Neural cell (in vitro differentiated cells): ENCODE data around the gene TRMT2A. TPM values are rescaled to one million over a fixed set of nuclear protein-coding genes. Genes with fewer than 3 reads are reported as not detected.

ENCODE experiments used
- H2AFZ ChIP-seq: fragments of 200-600, 300-800 bp; sonication (generic), shearing (Covaris generic); 2 replicates; pipeline ENCODE4 v1.6.0; 2014; ENCODE audit warnings: low read depth, mild to moderate bottlenecking, antibody characterized with exemption, low read length, moderate library complexity
- H3F3A ChIP-seq: fragments of 200-600 bp; shearing (Covaris generic); 2 replicates; pipeline ENCODE4 v1.6.1; 2016; ENCODE audit warnings: mild to moderate bottlenecking, moderate library complexity, mixed read lengths, antibody characterized with exemption, low read length; ENCODE audit not compliant: insufficient read depth, poor library complexity, severe bottlenecking
- H3K27ac ChIP-seq: fragments of 200-600, 300-800 bp; sonication (generic), shearing (Covaris generic); 2 replicates; pipeline ENCODE4 v1.5.1; 2014; ENCODE audit warnings: mild to moderate bottlenecking, low read length, moderate library complexity
- H3K27me3 ChIP-seq: fragments of 300-800, 200-600 bp; sonication (generic), shearing (Covaris generic); 2 replicates; pipeline ENCODE4 v1.6.0; 2014; ENCODE audit warnings: mild to moderate bottlenecking, low read depth, low read length, moderate library complexity; ENCODE audit not compliant: insufficient read depth
- H3K36me3 ChIP-seq: fragments of 300-800, 200-600 bp; sonication (generic), shearing (Covaris generic); 2 replicates; pipeline ENCODE4 v1.5.1; 2014; ENCODE audit warnings: mild to moderate bottlenecking, antibody characterized with exemption, low read length, moderate library complexity; ENCODE audit not compliant: insufficient read depth
- H3K4me2 ChIP-seq: fragments of 300-800, 200-600 bp; sonication (generic), shearing (Covaris generic); 2 replicates; pipeline ENCODE4 v1.6.0; 2014; ENCODE audit warnings: mild to moderate bottlenecking, low read length
- H3K4me3 ChIP-seq: fragments of 300-800, 200-600 bp; sonication (generic), shearing (Covaris generic); 2 replicates; pipeline ENCODE4 v1.5.1; 2014; ENCODE audit warnings: mild to moderate bottlenecking, low read length, moderate library complexity
- H3K79me2 ChIP-seq: fragments of 200-600 bp; shearing (Covaris generic); replicated peaks from 2 replicates; pipeline ENCODE4 v1.6.0; 2014; ENCODE audit warnings: mild to moderate bottlenecking, low read length, moderate library complexity; ENCODE audit not compliant: insufficient read depth
- H3K9ac ChIP-seq: fragments of 300-800, 200-600 bp; sonication (generic), shearing (Covaris generic); 2 replicates; pipeline ENCODE4 v1.6.1; 2016; ENCODE audit warnings: mild to moderate bottlenecking, low read length, mixed read lengths
- H3K9me2 ChIP-seq: fragments of 200-600 bp; shearing (Covaris generic); 2 replicates; pipeline ENCODE4 v1.6.1; 2016; ENCODE audit warnings: mild to moderate bottlenecking, low read length, mixed read lengths; ENCODE audit not compliant: insufficient read depth
- H3K9me3 ChIP-seq: fragments of 200-600, 300-800 bp; sonication (generic), shearing (Covaris generic); 2 replicates; pipeline ENCODE4 v1.6.1; 2016; ENCODE audit warnings: mild to moderate bottlenecking, mixed run types, low read length, moderate library complexity, mixed read lengths
- H4K20me1 ChIP-seq: fragments of 200-600 bp; shearing (Covaris generic); 2 replicates; pipeline ENCODE4 v1.6.1; 2016; ENCODE audit warnings: mild to moderate bottlenecking, mixed run types; ENCODE audit not compliant: insufficient read depth
- CTCF ChIP-seq: fragments of 450-650 bp; IDR thresholded peaks from 2 replicates; pipeline ENCODE4 v1.5.1; 2014; ENCODE audit warnings: antibody characterized with exemption, mild to moderate bottlenecking, moderate library complexity; ENCODE audit not compliant: poor library complexity, severe bottlenecking
- EP300 ChIP-seq: fragments of 450-650 bp; conservative IDR thresholded peaks from 2 replicates; pipeline ENCODE4 v1.6.1; 2014; ENCODE audit warnings: antibody characterized with exemption, mild to moderate bottlenecking, moderate library complexity; ENCODE audit not compliant: poor library complexity, severe bottlenecking
- EZH2 ChIP-seq: fragments of 200-600, 300-800 bp; shearing (Covaris generic), sonication (generic); IDR thresholded peaks from 2 replicates; pipeline ENCODE4 v1.6.1; 2014; ENCODE audit warnings: antibody characterized with exemption, low read length, borderline replicate concordance, mild to moderate bottlenecking; ENCODE audit not compliant: insufficient read depth, poor library complexity, severe bottlenecking
- MXI1 ChIP-seq: fragments of 450-650 bp; conservative IDR thresholded peaks from 2 replicates; pipeline ENCODE4 v1.6.1; 2014; ENCODE audit warnings: antibody characterized with exemption, mild to moderate bottlenecking; ENCODE audit not compliant: poor library complexity, severe bottlenecking
- POLR2AphosphoS5 ChIP-seq: IDR thresholded peaks from 2 replicates; pipeline ENCODE4 v1.6.1; 2012
- RAD21 ChIP-seq: fragments of 450-650 bp; conservative IDR thresholded peaks from 2 replicates; pipeline ENCODE4 v1.6.1; 2014; ENCODE audit warnings: antibody characterized with exemption, mild to moderate bottlenecking, moderate library complexity
- SMC3 ChIP-seq: fragments of 450-650 bp; conservative IDR thresholded peaks from 2 replicates; pipeline ENCODE4 v1.6.1; 2014; ENCODE audit warnings: antibody characterized with exemption, mild to moderate bottlenecking, moderate library complexity; ENCODE audit not compliant: poor library complexity
- TAF1 ChIP-seq: IDR thresholded peaks from 2 replicates; pipeline ENCODE4 v1.6.1; 2012; ENCODE audit warnings: low read depth
- polyA plus RNA-seq: library from polyadenylated mRNA; depleted of rRNA; stranded (reverse); fragments of >200 nt; gene quantifications from 2 replicates; pipeline ENCODE4 v1.2.3, GENCODE V29; 2014
- TF ChIP-seq, protein P1 (sequence below): IDR thresholded peaks from 2 replicates; pipeline ENCODE4 v1.6.1; 2012; ENCODE audit warnings: borderline replicate concordance

The TRMT2A gene
- polyA plus RNA-seq, 1 donor from 2014 or later, result 96.7 TPM

GRCh38 chr22:20095521-20095920 is 21.5 kb downstream of the TRMT2A start:
- Histone ChIP-seq H4K20me1 (peaks cover 4% of the 10 kb centered on the region), H3F3A (no peaks in the 10 kb centered on the region), H3K9me2 (no peaks in the 10 kb centered on the region), H3K4me2 (no peak overlapping the region), H3K9ac (no peak overlapping the region), H3K79me2 (peaks cover 14% of the 10 kb centered on the region), H3K36me3 (peaks cover 11% of the 10 kb centered on the region), H3K4me3 (no peak overlapping the region), H2AFZ (no peak overlapping the region), H3K27ac (no peak overlapping the region), H3K27me3 (no peaks in the 10 kb centered on the region), H3K9me3 (no peaks in the 10 kb centered on the region)
- TF ChIP-seq RAD21 (no peak), SMC3 (no peak), EP300 (no peak), CTCF (no peak), TAF1 (no peak), MXI1 (no peak), EZH2 (no peak), POLR2AphosphoS5 (no peak)
- TF ChIP-seq, protein P1, sequence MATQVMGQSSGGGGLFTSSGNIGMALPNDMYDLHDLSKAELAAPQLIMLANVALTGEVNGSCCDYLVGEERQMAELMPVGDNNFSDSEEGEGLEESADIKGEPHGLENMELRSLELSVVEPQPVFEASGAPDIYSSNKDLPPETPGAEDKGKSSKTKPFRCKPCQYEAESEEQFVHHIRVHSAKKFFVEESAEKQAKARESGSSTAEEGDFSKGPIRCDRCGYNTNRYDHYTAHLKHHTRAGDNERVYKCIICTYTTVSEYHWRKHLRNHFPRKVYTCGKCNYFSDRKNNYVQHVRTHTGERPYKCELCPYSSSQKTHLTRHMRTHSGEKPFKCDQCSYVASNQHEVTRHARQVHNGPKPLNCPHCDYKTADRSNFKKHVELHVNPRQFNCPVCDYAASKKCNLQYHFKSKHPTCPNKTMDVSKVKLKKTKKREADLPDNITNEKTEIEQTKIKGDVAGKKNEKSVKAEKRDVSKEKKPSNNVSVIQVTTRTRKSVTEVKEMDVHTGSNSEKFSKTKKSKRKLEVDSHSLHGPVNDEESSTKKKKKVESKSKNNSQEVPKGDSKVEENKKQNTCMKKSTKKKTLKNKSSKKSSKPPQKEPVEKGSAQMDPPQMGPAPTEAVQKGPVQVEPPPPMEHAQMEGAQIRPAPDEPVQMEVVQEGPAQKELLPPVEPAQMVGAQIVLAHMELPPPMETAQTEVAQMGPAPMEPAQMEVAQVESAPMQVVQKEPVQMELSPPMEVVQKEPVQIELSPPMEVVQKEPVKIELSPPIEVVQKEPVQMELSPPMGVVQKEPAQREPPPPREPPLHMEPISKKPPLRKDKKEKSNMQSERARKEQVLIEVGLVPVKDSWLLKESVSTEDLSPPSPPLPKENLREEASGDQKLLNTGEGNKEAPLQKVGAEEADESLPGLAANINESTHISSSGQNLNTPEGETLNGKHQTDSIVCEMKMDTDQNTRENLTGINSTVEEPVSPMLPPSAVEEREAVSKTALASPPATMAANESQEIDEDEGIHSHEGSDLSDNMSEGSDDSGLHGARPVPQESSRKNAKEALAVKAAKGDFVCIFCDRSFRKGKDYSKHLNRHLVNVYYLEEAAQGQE, result no peak

- Histone ChIP-seq H3K9me3 (no peaks in the 10 kb centered on the region), H3K27ac (no peak overlapping the region), H4K20me1 (peaks cover 4% of the 10 kb centered on the region), H2AFZ (no peak overlapping the region), H3K4me3 (no peak overlapping the region), H3K9me2 (no peaks in the 10 kb centered on the region), H3K36me3 (peaks cover 11% of the 10 kb centered on the region), H3F3A (no peaks in the 10 kb centered on the region), H3K4me2 (no peak overlapping the region), H3K27me3 (no peaks in the 10 kb centered on the region), H3K9ac (no peak overlapping the region), H3K79me2 (peaks cover 12% of the 10 kb centered on the region)
- TF ChIP-seq RAD21 (no peak), EZH2 (no peak), SMC3 (no peak), MXI1 (no peak), EP300 (no peak), CTCF (no peak)
Measured at GRCh38 chr22:20094197-20094807, 22.7 kb downstream of the TRMT2A start.
